ENCODE results near the gene PAGE4.

The PAGE4 gene

DNA sequence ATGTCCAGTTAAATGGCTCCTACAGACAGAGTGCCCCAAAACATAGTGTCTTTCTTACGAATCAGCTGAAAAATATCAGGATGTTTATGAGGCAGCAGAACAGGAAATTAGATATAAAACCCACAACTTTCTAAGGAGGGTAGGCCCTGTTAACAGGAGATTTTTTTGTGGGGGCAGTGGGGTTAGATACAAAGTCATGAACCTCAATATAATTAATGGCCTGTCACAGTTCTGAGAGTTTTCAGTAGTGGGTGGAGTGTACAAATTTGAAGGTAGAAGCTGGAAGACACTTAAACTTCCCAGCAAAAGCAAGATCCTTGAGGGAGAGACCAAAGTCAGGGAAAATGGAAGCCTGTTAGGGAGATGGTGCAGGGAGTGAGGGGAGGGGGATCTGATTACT is 17.4 kb downstream of the PAGE4 start:
- TF ChIP-seq, protein P1, sequence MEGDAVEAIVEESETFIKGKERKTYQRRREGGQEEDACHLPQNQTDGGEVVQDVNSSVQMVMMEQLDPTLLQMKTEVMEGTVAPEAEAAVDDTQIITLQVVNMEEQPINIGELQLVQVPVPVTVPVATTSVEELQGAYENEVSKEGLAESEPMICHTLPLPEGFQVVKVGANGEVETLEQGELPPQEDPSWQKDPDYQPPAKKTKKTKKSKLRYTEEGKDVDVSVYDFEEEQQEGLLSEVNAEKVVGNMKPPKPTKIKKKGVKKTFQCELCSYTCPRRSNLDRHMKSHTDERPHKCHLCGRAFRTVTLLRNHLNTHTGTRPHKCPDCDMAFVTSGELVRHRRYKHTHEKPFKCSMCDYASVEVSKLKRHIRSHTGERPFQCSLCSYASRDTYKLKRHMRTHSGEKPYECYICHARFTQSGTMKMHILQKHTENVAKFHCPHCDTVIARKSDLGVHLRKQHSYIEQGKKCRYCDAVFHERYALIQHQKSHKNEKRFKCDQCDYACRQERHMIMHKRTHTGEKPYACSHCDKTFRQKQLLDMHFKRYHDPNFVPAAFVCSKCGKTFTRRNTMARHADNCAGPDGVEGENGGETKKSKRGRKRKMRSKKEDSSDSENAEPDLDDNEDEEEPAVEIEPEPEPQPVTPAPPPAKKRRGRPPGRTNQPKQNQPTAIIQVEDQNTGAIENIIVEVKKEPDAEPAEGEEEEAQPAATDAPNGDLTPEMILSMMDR (IDR thresholded peaks at IDR 0.05; ENCODE audit: control insufficient read depth, extremely low read depth, insufficient read depth), result no peak
- no peak overlapping the region for H3K4me3 ChIP-seq (ENCODE audit: low read depth, low read length)
- no peak for DNase-seq (ENCODE audit: low read depth)

DNA sequence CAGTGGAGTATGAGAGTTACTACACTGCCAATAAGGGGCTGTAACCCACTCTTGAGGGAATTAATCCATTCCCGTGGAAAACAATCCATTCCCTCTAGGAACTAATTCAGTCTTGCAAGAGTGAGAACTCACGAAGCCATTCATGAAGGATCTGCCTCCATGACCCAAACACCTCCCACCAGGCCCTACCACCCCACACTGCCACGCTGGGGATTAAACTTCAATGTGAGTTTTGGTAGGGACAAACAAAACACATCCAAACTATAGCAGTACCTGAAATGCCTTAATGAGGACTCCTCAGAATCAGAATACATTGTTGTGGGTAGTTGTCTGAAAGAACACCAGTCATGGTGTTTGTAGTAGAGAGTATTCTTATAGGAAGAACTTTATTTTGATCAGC is 19.2 kb downstream of the PAGE4 start:
- no peak for DNase-seq (ENCODE audit: low read depth)
- H3K4me3 ChIP-seq (ENCODE audit: low read depth, low read length), result no peak overlapping the region
- TF ChIP-seq, protein P1 (IDR thresholded peaks at IDR 0.05; ENCODE audit: control insufficient read depth, extremely low read depth, insufficient read depth), result no peak

DNA sequence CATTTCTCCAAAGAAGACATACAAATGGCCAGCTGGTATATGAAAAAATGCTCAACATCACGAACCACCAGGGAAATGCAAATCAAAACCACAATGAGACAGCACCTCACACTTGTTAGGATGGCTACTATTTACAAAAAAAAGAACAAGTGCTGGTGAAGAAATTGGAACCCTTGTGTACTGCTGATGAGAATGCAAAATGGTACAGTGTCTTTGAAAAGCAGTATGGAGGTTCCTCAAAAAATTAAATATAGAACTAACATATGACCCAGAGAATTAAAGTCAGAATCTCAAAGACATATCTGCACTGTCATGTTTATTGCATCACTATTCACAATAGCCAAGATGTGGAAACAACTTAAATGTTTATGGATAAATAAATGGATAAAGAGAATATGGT is 20.9 kb downstream of the PAGE4 start:
- H3K4me3 ChIP-seq (ENCODE audit: low read depth, low read length), result no peak overlapping the region
- no peak for DNase-seq (ENCODE audit: low read depth)
- TF ChIP-seq, protein P1 (IDR thresholded peaks at IDR 0.05; ENCODE audit: control insufficient read depth, extremely low read depth, insufficient read depth), result no peak

DNA sequence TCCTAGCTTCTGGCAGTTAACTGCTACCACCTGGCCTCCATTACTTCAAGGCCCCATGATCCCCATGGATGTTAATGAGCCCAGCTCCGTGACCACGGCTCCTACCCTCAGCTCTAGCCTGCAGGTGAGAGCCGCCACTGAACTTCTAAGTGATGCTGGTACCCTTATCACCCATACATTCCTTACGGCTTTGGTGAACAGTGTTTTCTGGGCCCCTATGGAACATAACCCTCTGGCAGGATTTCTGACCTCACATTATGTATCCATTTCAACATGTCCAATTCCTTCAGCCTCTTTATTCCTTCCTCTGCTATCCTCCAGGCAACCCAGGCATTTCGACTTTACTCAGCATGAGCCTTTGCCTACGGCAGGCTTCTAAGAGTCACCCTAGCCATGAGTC is 24.6 kb downstream of the PAGE4 start:
- TF ChIP-seq, protein P1 (IDR thresholded peaks at IDR 0.05; ENCODE audit: control insufficient read depth, extremely low read depth, insufficient read depth), result no peak
- no peak for DNase-seq (ENCODE audit: low read depth)
- H3K4me3 ChIP-seq (ENCODE audit: low read depth, low read length), result no peak overlapping the region

DNA sequence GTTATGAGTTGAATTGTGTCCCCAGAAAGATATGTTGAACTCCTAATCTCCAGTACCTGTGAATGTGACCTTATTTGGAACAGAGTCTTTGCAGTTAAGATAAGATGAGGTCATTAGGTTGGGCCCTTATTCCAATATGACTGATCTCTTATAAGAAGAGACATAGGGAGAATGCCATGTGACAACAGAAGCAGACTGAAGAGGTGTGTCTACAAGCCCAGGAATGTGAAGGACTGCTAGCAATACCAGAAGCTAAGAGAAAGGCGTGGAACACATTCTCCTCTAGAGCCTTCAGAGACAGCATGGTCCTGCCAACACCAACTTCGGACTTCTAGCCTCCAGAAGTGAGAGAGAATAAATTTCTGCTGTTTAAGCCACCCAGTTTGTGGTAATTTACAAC is 27.7 kb downstream of the PAGE4 start:
- H3K4me3 ChIP-seq (ENCODE audit: low read depth, low read length), result no peak overlapping the region
- TF ChIP-seq, protein P1 (IDR thresholded peaks at IDR 0.05; ENCODE audit: control insufficient read depth, extremely low read depth, insufficient read depth), result no peak
- no peak for DNase-seq (ENCODE audit: low read depth)

DNA sequence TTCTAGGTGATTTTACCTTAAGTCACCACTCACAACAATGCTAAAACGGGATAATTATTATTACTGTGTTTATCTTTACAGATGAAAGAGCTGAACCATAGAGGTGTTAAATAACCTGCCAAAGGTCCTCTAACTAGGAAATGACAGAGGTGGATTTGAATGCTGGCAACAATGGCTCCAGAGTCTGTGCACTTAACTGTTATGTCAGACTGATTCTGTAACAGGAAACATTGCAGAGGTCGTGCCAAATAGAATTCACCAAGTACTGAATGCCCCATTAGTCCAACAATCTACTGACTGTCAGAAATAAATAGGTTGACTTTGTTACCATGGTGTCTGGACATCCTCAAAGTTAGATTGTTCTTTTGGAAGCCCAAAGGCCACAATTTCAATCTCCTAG is 29.2 kb downstream of the PAGE4 start:
- DNase-seq (ENCODE audit: low read depth), result no peak
- H3K4me3 ChIP-seq (ENCODE audit: low read depth, low read length), result no peak overlapping the region
- TF ChIP-seq, protein P1 (IDR thresholded peaks at IDR 0.05; ENCODE audit: control insufficient read depth, extremely low read depth, insufficient read depth), result no peak

DNA sequence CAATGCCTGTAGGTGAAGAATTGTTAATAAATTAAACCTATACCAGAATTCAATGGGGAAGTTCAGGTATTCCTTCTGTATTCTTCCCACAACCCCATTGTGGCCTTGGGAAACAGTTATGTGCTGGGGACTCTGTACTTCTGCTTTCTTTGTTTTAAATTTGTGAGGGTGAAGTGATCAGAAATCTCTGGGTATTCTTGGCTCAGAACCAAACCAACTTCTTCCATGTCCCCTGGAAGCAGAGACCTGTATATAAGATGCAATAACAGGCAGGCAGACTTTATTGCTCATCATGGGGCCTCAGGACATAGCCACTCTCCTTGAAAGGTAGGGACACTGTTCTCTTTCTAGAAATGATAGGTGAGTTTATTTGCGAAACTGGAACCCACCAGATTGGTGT is 30.4 kb downstream of the PAGE4 start:
- TF ChIP-seq, protein P1 (IDR thresholded peaks at IDR 0.05; ENCODE audit: control insufficient read depth, extremely low read depth, insufficient read depth), result no peak
- H3K4me3 ChIP-seq (ENCODE audit: low read depth, low read length), result no peak overlapping the region
- no peak for DNase-seq (ENCODE audit: low read depth)
